Cardiac ventricle fibroblast (primary cell): Measurements from ENCODE around the gene RHOXF1. TPM values are rescaled to one million over a fixed set of nuclear protein-coding genes. Genes with fewer than 3 reads are reported as not detected.

ENCODE experiments used
- total RNA-seq: library from RNA; depleted of rRNA; stranded (reverse); fragments of >200 nt; gene quantifications from 2 replicates; pipeline ENCODE4 v1.2.3, GENCODE V29; 2015

RHOXF1 gene, protein sequence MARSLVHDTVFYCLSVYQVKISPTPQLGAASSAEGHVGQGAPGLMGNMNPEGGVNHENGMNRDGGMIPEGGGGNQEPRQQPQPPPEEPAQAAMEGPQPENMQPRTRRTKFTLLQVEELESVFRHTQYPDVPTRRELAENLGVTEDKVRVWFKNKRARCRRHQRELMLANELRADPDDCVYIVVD
- not detected in 2 replicates for total RNA-seq

DNA sequence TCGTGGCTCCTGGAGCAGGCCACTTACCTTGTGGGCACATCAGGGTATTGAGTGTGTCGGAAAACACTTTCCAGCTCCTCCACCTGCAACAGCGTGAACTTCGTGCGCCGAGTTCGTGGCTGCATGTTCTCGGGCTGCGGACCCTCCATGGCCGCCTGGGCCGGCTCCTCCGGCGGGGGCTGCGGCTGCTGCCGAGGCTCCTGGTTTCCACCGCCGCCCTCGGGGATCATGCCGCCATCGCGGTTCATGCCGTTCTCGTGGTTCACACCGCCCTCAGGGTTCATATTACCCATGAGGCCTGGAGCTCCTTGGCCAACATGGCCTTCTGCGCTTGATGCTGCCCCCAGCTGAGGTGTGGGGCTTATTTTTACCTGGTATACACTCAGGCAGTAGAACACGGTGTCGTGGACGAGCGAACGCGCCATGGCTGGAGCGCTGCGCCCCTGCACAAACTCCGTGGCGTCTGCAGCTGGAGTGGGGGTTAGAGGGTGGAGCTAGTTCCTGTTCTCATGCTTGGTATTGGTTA lies at the start of gene RHOXF1:
Gene RHOXF1 (minus strand): TSS at position 476 of the 526 bp plus-strand sequence. CDS start 51 bp downstream, at position 425.

DNA sequence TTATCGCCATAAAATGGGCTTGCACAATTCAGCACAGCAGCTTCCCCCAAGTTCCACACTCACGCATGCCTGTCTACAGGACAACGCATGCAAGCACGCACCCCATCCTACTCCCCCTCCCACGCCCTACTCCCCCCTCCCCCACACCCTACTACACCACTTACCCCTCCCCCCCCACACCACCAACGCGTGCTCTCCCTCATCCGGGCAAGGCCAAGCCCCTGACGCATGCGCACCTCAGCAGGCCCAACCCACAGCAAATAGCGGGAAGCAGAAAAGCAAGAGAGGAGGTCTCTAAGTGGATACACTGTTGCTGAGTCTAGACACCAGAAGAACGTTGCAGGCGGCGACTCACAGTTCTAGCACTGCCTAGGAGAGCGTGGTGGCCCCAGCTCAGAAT lies 42.6 kb upstream of the RHOXF1 start, which contains the start of gene RHOXF2:
Gene RHOXF2 (plus strand): TSS at position 301 of the 400 bp plus-strand sequence. CDS start 138 bp downstream, outside the sequence.

DNA sequence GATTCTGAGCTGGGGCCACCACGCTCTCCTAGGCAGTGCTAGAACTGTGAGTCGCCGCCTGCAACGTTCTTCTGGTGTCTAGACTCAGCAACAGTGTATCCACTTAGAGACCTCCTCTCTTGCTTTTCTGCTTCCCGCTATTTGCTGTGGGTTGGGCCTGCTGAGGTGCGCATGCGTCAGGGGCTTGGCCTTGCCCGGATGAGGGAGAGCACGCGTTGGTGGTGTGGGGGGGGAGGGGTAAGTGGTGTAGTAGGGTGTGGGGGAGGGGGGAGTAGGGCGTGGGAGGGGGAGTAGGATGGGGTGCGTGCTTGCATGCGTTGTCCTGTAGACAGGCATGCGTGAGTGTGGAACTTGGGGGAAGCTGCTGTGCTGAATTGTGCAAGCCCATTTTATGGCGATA lies 38.1 kb downstream of the RHOXF1 start, which contains the start of gene RHOXF2B:
Gene RHOXF2B (minus strand): TSS at position 101 of the 400 bp plus-strand sequence. CDS start 138 bp downstream, outside the sequence.

Other genes with a start within 250 kb of the RHOXF1 start
- gene RNF113A, start 244.2 kb downstream of the RHOXF1 start, total RNA-seq, result 19.8 and 24.1 TPM in 2 replicates
- gene NDUFA1, start 244.1 kb downstream of the RHOXF1 start, total RNA-seq, result 55.6 and 67.8 TPM in 2 replicates
- not detected in 2 replicates for gene AKAP14, start 220.0 kb downstream of the RHOXF1 start, total RNA-seq
- gene NKAP, start 172.2 kb downstream of the RHOXF1 start, total RNA-seq, result 5.6 and 7.7 TPM in 2 replicates
- not detected in 2 replicates for gene RHOXF2B, start 38.2 kb downstream of the RHOXF1 start, total RNA-seq
- not detected in 2 replicates for gene RHOXF2, start 42.7 kb upstream of the RHOXF1 start, total RNA-seq
- gene ZBTB33, start 134.9 kb upstream of the RHOXF1 start, total RNA-seq, result 9.5 and 10.3 TPM in 2 replicates
- gene TMEM255A, start 195.5 kb upstream of the RHOXF1 start, total RNA-seq, result not detected in 2 replicates
- not detected in 2 replicates for gene ATP1B4, start 246.2 kb upstream of the RHOXF1 start, total RNA-seq